Measurements from ENCODE around the gene UPB1.

UPB1 gene

GRCh38 chr22:24463071-24463760 is 31.9 kb upstream of the UPB1 start:
- DNase-seq (ENCODE audit: extremely low spot score), result no peak
- ChIA-PET CTCF (no interaction called here), POLR2A (interaction anchor here (0.9 kb wide), 1 partner anchor 16 kb away, joined by 3 read pairs; no protein-coding TSS in a partner anchor)
- TF ChIP-seq SUZ12 (IDR thresholded peaks at IDR 0.05) (no peak), ELF4 (IDR thresholded peaks at IDR 0.05) (no peak), ZNF384 (IDR thresholded peaks at IDR 0.05) (no peak), BHLHE40 (IDR thresholded peaks at IDR 0.05; ENCODE audit: borderline replicate concordance) (no peak), ARNT (IDR thresholded peaks at IDR 0.05) (no peak), HDGF (IDR thresholded peaks at IDR 0.05; ENCODE audit: borderline replicate concordance) (no peak)

DNA sequence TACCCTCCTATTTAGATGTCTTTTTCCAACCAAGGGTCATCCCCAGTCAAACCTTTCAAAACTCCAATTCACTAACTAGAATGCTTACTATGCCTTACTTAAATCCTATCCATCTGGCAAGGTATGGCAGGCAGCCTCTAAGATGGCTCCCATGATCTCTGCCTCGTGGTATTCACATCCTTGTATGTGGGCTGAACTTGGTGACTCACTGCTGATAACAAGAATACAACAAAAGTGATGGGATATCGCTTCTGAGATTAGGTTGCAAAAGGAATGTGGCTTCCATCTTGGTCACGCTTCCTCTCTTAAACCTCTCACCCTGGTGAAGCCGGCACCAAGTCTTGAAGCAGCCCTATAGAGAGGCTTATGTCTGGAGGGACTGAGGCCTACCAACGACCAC is 29.6 kb upstream of the UPB1 start:
- ChIA-PET CTCF (interaction anchor here (0.7 to 1.3 kb wide), 2 partner anchors 9 to 17 kb away, joined by 3 read pairs; no protein-coding TSS in a partner anchor), POLR2A (no interaction called here)
- no peak for DNase-seq (ENCODE audit: extremely low spot score)
- TF ChIP-seq FOXA1 (IDR thresholded peaks at IDR 0.05) (no peak), SUZ12 (IDR thresholded peaks at IDR 0.05) (no peak), BHLHE40 (IDR thresholded peaks at IDR 0.05; ENCODE audit: borderline replicate concordance) (no peak), ZNF384 (IDR thresholded peaks at IDR 0.05) (no peak), FOXM1 (IDR thresholded peaks at IDR 0.05; ENCODE audit: borderline replicate concordance) (no peak), PKNOX1 (IDR thresholded peaks at IDR 0.05) (no peak), L3MBTL2 (conservative IDR thresholded peaks at IDR 0.05) (no peak)

- POLR2A ChIA-PET, result no interaction called here
- CTCF ChIA-PET, result interaction anchor here (0.7 to 1.3 kb wide), 2 partner anchors 9 to 17 kb away, joined by 3 read pairs; no protein-coding TSS in a partner anchor
- DNase-seq (ENCODE audit: extremely low spot score), result no peak
- TF ChIP-seq L3MBTL2 (conservative IDR thresholded peaks at IDR 0.05) (no peak), ARNT (IDR thresholded peaks at IDR 0.05) (no peak), ELF4 (IDR thresholded peaks at IDR 0.05) (no peak), CTBP1 (IDR thresholded peaks at IDR 0.05; ENCODE audit: borderline replicate concordance) (no peak), TARDBP (IDR thresholded peaks at IDR 0.05) (no peak), LEF1 (IDR thresholded peaks at IDR 0.05; ENCODE audit: borderline replicate concordance) (no peak), BHLHE40 (IDR thresholded peaks at IDR 0.05; ENCODE audit: borderline replicate concordance) (no peak), FOXK2 (IDR thresholded peaks at IDR 0.05) (no peak), SUZ12 (IDR thresholded peaks at IDR 0.05) (no peak), SP1 (IDR thresholded peaks at IDR 0.05) (no peak), PKNOX1 (IDR thresholded peaks at IDR 0.05) (no peak), ZNF384 (IDR thresholded peaks at IDR 0.05) (no peak), HDGF (IDR thresholded peaks at IDR 0.05; ENCODE audit: borderline replicate concordance) (no peak), NFRKB (IDR thresholded peaks at IDR 0.05) (no peak), FOXA1 (IDR thresholded peaks at IDR 0.05) (no peak), FOXM1 (IDR thresholded peaks at IDR 0.05; ENCODE audit: borderline replicate concordance) (no peak)
Measured at GRCh38 chr22:24465975-24466374, 29.2 kb upstream of the UPB1 start.

DNA sequence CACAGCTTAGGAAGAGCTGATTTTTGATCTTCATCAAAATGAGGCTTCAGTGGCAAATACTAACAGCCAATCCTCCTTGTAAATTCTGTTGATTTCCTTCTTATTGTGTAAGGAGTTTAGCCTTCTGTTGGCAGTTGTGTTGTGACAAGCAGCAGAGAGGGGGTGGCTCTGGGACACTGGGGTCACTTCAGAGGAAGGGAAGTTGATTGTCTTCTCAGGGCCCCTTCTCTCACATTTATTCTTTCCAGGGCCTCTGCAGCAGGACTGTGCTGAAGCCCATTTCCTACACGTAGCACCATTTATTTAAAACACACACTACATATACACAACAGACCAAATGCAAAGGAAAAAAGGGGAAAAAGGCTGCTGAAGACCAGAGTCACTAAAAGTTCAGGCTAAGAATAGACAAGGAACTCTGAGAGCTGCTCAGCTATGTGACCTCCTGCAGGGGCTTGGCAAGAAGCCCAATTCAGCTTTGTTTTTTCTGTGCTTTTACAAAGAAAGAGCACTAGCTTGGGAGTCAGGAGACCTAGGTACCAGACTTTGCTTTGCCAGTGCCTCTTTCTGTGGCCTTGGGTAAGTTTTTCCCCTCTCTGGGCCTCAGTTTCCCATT is 28.3 kb upstream of the UPB1 start:
- CTCF ChIA-PET, result interaction anchor here (1.3 kb wide), 1 partner anchor 16 kb away, joined by 3 read pairs; no protein-coding TSS in a partner anchor
- POLR2A ChIA-PET, result no interaction called here
- no peak for TF ChIP-seq SP1 (IDR thresholded peaks at IDR 0.05)
- TF ChIP-seq NFRKB (IDR thresholded peaks at IDR 0.05), result no peak
- TF ChIP-seq FOXM1 (IDR thresholded peaks at IDR 0.05; ENCODE audit: borderline replicate concordance), result no peak
- no peak for TF ChIP-seq ELF4 (IDR thresholded peaks at IDR 0.05)
- no peak for TF ChIP-seq FOXK2 (IDR thresholded peaks at IDR 0.05)
- TF ChIP-seq TARDBP (IDR thresholded peaks at IDR 0.05), result no peak
- TF ChIP-seq CTBP1 (IDR thresholded peaks at IDR 0.05; ENCODE audit: borderline replicate concordance), result no peak
- no peak for TF ChIP-seq LEF1 (IDR thresholded peaks at IDR 0.05; ENCODE audit: borderline replicate concordance)
- TF ChIP-seq FOXA1 (IDR thresholded peaks at IDR 0.05), result no peak
- no peak for TF ChIP-seq ARNT (IDR thresholded peaks at IDR 0.05)
- TF ChIP-seq ZNF384 (IDR thresholded peaks at IDR 0.05), result no peak
- TF ChIP-seq L3MBTL2 (conservative IDR thresholded peaks at IDR 0.05), result no peak
- no peak for TF ChIP-seq SUZ12 (IDR thresholded peaks at IDR 0.05)
- TF ChIP-seq BHLHE40 (IDR thresholded peaks at IDR 0.05; ENCODE audit: borderline replicate concordance), result no peak
- TF ChIP-seq PKNOX1 (IDR thresholded peaks at IDR 0.05), result no peak
- no peak for TF ChIP-seq HDGF (IDR thresholded peaks at IDR 0.05; ENCODE audit: borderline replicate concordance)
- DNase-seq (ENCODE audit: extremely low spot score), result peak; percentile 67

DNA sequence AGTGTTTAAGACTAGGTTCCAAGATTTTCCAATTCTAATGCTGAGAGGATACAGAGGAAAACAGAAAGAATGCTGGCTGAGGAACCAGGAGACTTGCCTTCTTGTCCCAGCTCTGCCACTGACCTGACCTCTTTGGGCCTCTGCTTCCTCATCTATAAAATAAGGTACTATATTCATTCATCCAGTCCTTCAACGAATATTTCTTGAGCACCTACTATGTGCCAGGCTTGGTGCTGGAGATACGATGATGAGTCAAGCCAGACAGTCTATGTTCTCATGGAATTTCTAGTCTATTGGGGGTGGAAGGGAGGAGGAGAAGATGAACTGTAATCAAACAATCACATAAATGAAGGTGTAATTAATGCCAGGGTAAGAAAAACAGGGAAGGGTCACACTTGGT is 27.8 kb upstream of the UPB1 start:
- DNase-seq (ENCODE audit: extremely low spot score), result no peak
- CTCF ChIA-PET, result no interaction called here
- POLR2A ChIA-PET, result no interaction called here
- TF ChIP-seq TARDBP (IDR thresholded peaks at IDR 0.05) (no peak), LEF1 (IDR thresholded peaks at IDR 0.05; ENCODE audit: borderline replicate concordance) (no peak), ARNT (IDR thresholded peaks at IDR 0.05) (no peak), FOXM1 (IDR thresholded peaks at IDR 0.05; ENCODE audit: borderline replicate concordance) (no peak), FOXK2 (IDR thresholded peaks at IDR 0.05) (no peak), ZNF384 (IDR thresholded peaks at IDR 0.05) (no peak), BHLHE40 (IDR thresholded peaks at IDR 0.05; ENCODE audit: borderline replicate concordance) (no peak), ELF4 (IDR thresholded peaks at IDR 0.05) (no peak), FOXA1 (IDR thresholded peaks at IDR 0.05) (no peak), CTBP1 (IDR thresholded peaks at IDR 0.05; ENCODE audit: borderline replicate concordance) (no peak), NFRKB (IDR thresholded peaks at IDR 0.05) (no peak), PKNOX1 (IDR thresholded peaks at IDR 0.05) (no peak), HDGF (IDR thresholded peaks at IDR 0.05; ENCODE audit: borderline replicate concordance) (no peak)
